Tibial nerve (tissue), 4 donors: Measurements from ENCODE around the gene FKBP9. TPM values are rescaled to one million over a fixed set of nuclear protein-coding genes. Genes with fewer than 3 reads are reported as not detected.
"Not testable (repeated sequence)": the region's sequence is repeated elsewhere in the genome, so short reads cannot be mapped to it uniquely, and the experiment has no call there.

Experiments
- DNase-seq, 2 donors: peaks; one replicate each; pipeline ENCODE4 v3.0.0-alpha.2; 2019; ENCODE audit warnings: low spot score in 2 of 2
- H3K27ac ChIP-seq, 4 donors: fragments of 200-600 bp; sonication (generic) in 3 of 4; one replicate each; pipeline ENCODE4 v1.5.1; 2017 to 2019; ENCODE audit warnings: mild to moderate bottlenecking in 1 of 4
- H3K27me3 ChIP-seq, 2 donors: fragments of 200-600 bp; sonication (generic) in 1 of 2; one replicate each; pipeline versions ENCODE4 v1.5.1 to v1.6.0; 2017 to 2019
- H3K36me3 ChIP-seq, 3 donors: fragments of 200-600 bp; sonication (generic); one replicate each; pipeline ENCODE4 v1.5.1; 2018 to 2019
- H3K4me1 ChIP-seq, 4 donors: fragments of 200-600 bp; sonication (generic) in 3 of 4; one replicate each; pipeline ENCODE4 v1.5.1; 2017 to 2019
- H3K4me3 ChIP-seq, 4 donors: fragments of 200-600 bp; sonication (generic) in 3 of 4; one replicate each; pipeline ENCODE4 v1.5.1; 2017 to 2019; ENCODE audit warnings: mild to moderate bottlenecking in 1 of 4, moderate library complexity in 1 of 4
- H3K9me3 ChIP-seq, 4 donors: fragments of 200-600 bp; sonication (generic) in 3 of 4; one replicate each; pipeline ENCODE4 v1.5.1; 2017 to 2019
- CTCF ChIP-seq, 5 experiments: fragments of 200-600 bp in 3 of 5; fragments of 450-650 bp in 2 of 5; sonication (generic) in 3 of 5; IDR thresholded peaks; one replicate each; pipeline ENCODE4 v1.5.1; 2016 to 2019; ENCODE audit warnings: antibody characterized with exemption in 5 of 5, mild to moderate bottlenecking in 3 of 5, moderate library complexity in 2 of 5
- EP300 ChIP-seq, 2 donors: sonication (generic); formaldehyde crosslinking; IDR thresholded peaks; one replicate each; pipeline ENCODE4 v1.6.1; 2017; ENCODE audit warnings: antibody characterized with exemption in 2 of 2, mild to moderate bottlenecking in 1 of 2
- POLR2A ChIP-seq, 2 donors: fragments of 450-650 bp; IDR thresholded peaks; one replicate each; pipeline ENCODE4 v1.6.1; 2017; ENCODE audit warnings: antibody characterized with exemption in 2 of 2, mild to moderate bottlenecking in 2 of 2, moderate library complexity in 2 of 2
- WGBS, 2 donors: methylation state at CpG; one replicate each; pipeline ENCODE4 v1.1.5; 2018; 5-methylcytosine and 5-hydroxymethylcytosine counted together
- total RNA-seq, 4 donors: library from RNA; depleted of rRNA; stranded (reverse); fragments of >200 nt; gene quantifications; one replicate each; pipeline ENCODE4 v1.1.0, GENCODE V29; 2016

The FKBP9 gene
- 100 to 1,000 TPM; 262 to 522 (median 320) TPM for total RNA-seq

DNA sequence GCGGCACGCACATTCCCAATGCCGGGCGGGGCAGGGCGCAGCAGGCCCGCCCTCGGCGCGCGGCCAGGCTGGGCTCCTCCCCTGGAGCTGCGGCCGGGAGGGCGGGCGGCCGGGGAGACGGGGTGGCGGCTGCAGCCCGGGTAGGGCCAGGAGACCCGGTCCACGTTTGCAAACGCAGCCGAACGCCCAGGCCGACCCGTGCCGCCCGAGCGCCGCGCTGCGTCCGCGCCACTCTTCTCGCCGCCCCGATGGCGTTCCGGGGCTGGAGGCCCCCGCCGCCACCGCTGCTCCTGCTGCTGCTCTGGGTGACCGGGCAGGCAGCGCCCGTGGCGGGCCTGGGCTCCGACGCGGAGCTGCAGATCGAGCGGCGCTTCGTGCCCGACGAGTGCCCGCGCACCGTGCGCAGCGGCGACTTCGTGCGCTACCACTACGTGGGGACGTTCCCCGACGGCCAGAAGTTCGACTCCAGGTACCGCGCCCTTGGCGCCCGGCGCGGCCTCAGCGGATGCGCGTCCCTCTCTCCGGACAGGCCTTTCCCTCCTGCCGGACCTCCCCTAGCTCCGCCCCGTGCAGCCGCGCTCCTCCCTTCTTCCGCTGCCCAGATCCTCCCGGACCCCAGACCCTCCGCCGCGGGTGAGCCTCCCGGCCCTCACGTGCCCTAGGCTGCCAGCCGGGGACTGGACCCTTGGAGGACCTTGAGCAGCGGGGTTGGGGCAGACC lies at the start of gene FKBP9:
Gene FKBP9 (plus strand): TSS at position 115 of the 720 bp plus-strand sequence. CDS start 134 bp downstream, at position 249.
- H3K4me1 ChIP-seq, result peaks cover 0 to 34% (median 0%) of the 10 kb centered on the region in 4 donors
- DNase-seq, result peak; percentile 59 to 79
- TF ChIP-seq CTCF (IDR thresholded peaks at IDR 0.05) (no peak), POLR2A (IDR thresholded peaks at IDR 0.05) (peak in 1 of 2 donors; percentile 74), EP300 (IDR thresholded peaks at IDR 0.05) (peak in 1 of 2 donors; percentile 75)
- H3K4me3 ChIP-seq, result peak within 1 kb of the TSS; percentile 68 to 99 (median 82)
- H3K27ac ChIP-seq, result peak within 1 kb of the TSS; percentile 84 to 93 (median 90)
- H3K36me3 ChIP-seq, result no peaks in the 10 kb centered on the region
- H3K27me3 ChIP-seq, result no peaks in the 10 kb centered on the region
- H3K9me3 ChIP-seq, result no peaks in the 10 kb centered on the region
- 1% methylated on average over 16 to 34 of the region's 91 CpGs for WGBS, 2 donors

GRCh38 chr7:32910195-32910594 lies 47.0 kb upstream of the FKBP9 start:
- Histone ChIP-seq H3K27ac (no peak overlapping the region), H3K36me3 (peaks cover 0 to 20% (median 0%) of the 10 kb centered on the region in 3 donors), H3K4me3 (no peak overlapping the region), H3K27me3 (no peaks in the 10 kb centered on the region), H3K4me1 (peaks cover 0 to 4% (median 0%) of the 10 kb centered on the region in 4 donors), H3K9me3 (no peaks in the 10 kb centered on the region)
- TF ChIP-seq POLR2A (IDR thresholded peaks at IDR 0.05), result no peak
- TF ChIP-seq EP300 (IDR thresholded peaks at IDR 0.05), result no peak
- no peak for TF ChIP-seq CTCF (IDR thresholded peaks at IDR 0.05)
- 82 to 86% methylated on average over 1 of the region's 1 CpG for WGBS, 2 donors
- DNase-seq, result no peak

DNA sequence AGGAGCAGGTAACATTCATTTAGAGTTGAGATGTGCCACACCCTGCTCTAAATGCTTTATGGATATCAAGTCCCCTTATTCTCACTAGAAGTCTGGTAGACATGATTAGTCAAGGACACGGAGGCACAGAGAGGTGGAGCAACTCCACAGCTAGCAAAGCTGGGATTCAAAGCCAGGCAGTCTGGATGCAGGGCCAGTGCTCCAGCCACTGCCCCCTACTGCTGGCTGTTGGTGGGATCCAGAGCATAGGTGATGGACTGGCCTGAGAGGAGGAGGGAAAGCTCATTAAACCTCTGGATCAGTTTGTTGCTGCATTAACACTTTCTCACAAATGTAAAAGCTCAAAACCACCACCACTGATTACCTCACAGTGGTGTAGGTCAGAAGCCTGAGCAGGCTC lies 43.1 kb upstream of the FKBP9 start:
- no peak for TF ChIP-seq POLR2A (IDR thresholded peaks at IDR 0.05)
- no peak for TF ChIP-seq EP300 (IDR thresholded peaks at IDR 0.05)
- TF ChIP-seq CTCF (IDR thresholded peaks at IDR 0.05), result no peak
- 75 to 85% methylated on average over 1 of the region's 1 CpG for WGBS, 2 donors
- no peaks in the 10 kb centered on the region for H3K4me1 ChIP-seq
- H3K27me3 ChIP-seq, result no peaks in the 10 kb centered on the region
- no peak overlapping the region for H3K4me3 ChIP-seq
- no peak for DNase-seq
- H3K36me3 ChIP-seq, result peaks cover 0 to 52% (median 0%) of the 10 kb centered on the region in 3 donors
- H3K9me3 ChIP-seq, result no peaks in the 10 kb centered on the region
- H3K27ac ChIP-seq, result no peak overlapping the region

DNA sequence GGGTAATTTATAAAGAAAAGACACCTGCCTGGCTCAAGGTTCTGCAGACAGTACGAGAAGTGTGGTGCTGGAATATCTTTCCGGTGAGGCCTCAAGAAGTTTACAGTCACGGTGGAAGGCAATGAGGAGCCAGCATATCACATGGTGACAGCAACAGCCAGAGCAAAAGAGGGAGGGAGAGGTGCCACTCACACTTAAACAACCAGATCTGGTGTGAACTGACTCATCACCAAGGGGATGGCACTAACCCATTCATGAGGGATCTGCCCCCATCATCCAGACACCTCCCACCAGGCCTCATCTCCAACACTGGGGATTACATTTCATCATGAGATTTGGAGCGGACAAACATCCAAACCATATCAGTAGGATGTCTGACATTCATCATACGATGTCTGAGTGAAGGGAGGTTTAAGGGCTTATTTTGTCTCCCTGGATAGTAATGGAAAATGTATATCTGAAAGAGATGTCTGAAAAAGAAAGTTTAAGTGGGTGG lies 42.2 kb upstream of the FKBP9 start:
- TF ChIP-seq POLR2A (IDR thresholded peaks at IDR 0.05), result no peak
- TF ChIP-seq EP300 (IDR thresholded peaks at IDR 0.05), result no peak
- no peak for TF ChIP-seq CTCF (IDR thresholded peaks at IDR 0.05)
- no peaks in the 10 kb centered on the region for H3K9me3 ChIP-seq
- H3K4me1 ChIP-seq, result no peaks in the 10 kb centered on the region
- no peak overlapping the region for H3K4me3 ChIP-seq
- H3K27ac ChIP-seq, result no peak overlapping the region
- DNase-seq, result no peak
- H3K36me3 ChIP-seq, result peaks cover under 1 to 60% (median 4%) of the 10 kb centered on the region in 3 donors
- H3K27me3 ChIP-seq, result no peaks in the 10 kb centered on the region
- WGBS, 2 donors, result 93 to 98% methylated on average over 5 of the region's 5 CpGs

DNA sequence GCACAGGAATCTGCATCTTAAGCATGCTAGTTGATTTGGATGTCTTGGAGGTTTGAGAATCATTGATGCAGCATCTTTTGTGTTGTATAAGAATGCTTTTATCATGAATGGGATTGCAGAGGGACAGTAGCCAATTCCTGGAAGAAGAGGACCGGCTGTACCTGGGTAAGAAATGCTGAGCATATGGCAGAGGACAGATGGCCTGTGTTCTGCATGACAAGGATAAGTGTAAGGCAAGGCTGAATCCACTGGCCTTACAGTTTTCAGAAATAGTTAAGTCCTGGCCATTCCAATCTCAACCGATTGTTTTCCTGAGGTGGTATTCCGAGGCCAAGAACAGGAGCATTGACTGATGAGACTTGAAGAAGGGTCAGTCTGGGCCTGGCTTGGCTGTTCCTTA lies 41.2 kb upstream of the FKBP9 start:
- TF ChIP-seq CTCF (IDR thresholded peaks at IDR 0.05), result no peak
- no peak overlapping the region for H3K27ac ChIP-seq
- no peaks in the 10 kb centered on the region for H3K9me3 ChIP-seq
- no peaks in the 10 kb centered on the region for H3K27me3 ChIP-seq
- peaks cover 4 to 69% (median 7%) of the 10 kb centered on the region in 3 donors for H3K36me3 ChIP-seq
- 87 to 98% methylated on average over 3 of the region's 3 CpGs for WGBS, 2 donors
- DNase-seq, result no peak
- no peak overlapping the region for H3K4me3 ChIP-seq
- H3K4me1 ChIP-seq, result no peaks in the 10 kb centered on the region

GRCh38 chr7:32916994-32917393 lies 40.2 kb upstream of the FKBP9 start:
- H3K4me3 ChIP-seq, H3K27me3 ChIP-seq, H3K9me3 ChIP-seq, H3K4me1 ChIP-seq, DNase-seq, H3K27ac ChIP-seq: not testable (repeated sequence)
- peaks cover 4 to 73% (median 7%) of the 10 kb centered on the region in 3 donors for H3K36me3 ChIP-seq
- 94 to 100% methylated on average over 2 to 4 of the region's 7 CpGs for WGBS, 2 donors
